Suprapubic skin (tissue), 3 donors: ENCODE data around the gene PUM2.

ENCODE experiments used
- POLR2AphosphoS5 ChIP-seq, 3 donors: sonication (generic); formaldehyde crosslinking; IDR thresholded peaks; one replicate each; pipeline ENCODE4 v1.6.1; 2017; ENCODE audit warnings: antibody characterized with exemption in 3 of 3
- TF ChIP-seq, protein P1 (sequence below), 2 donors: fragments of 200-600 bp in 1 of 2; fragments of 450-650 bp in 1 of 2; sonication (generic) in 1 of 2; IDR thresholded peaks; one replicate each; pipeline ENCODE4 v1.5.1; 2016 to 2019; ENCODE audit warnings: antibody characterized with exemption in 2 of 2, mild to moderate bottlenecking in 1 of 2, moderate library complexity in 1 of 2

- TF ChIP-seq, protein P1, sequence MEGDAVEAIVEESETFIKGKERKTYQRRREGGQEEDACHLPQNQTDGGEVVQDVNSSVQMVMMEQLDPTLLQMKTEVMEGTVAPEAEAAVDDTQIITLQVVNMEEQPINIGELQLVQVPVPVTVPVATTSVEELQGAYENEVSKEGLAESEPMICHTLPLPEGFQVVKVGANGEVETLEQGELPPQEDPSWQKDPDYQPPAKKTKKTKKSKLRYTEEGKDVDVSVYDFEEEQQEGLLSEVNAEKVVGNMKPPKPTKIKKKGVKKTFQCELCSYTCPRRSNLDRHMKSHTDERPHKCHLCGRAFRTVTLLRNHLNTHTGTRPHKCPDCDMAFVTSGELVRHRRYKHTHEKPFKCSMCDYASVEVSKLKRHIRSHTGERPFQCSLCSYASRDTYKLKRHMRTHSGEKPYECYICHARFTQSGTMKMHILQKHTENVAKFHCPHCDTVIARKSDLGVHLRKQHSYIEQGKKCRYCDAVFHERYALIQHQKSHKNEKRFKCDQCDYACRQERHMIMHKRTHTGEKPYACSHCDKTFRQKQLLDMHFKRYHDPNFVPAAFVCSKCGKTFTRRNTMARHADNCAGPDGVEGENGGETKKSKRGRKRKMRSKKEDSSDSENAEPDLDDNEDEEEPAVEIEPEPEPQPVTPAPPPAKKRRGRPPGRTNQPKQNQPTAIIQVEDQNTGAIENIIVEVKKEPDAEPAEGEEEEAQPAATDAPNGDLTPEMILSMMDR (IDR thresholded peaks at IDR 0.05): no peak
- no peak for TF ChIP-seq POLR2AphosphoS5 (IDR thresholded peaks at IDR 0.05)
Measured at GRCh38 chr2:20210462-20210861, 140.2 kb downstream of the PUM2 start.
